Esophagus squamous epithelium (tissue), 4 donors: ENCODE measurements around the gene GJA1.
"Not testable (repeated sequence)": the region's sequence is repeated elsewhere in the genome, so short reads cannot be mapped to it uniquely, and the experiment has no call there.

ENCODE experiments used
- POLR2A ChIP-seq, 4 donors: fragments of 450-650 bp; IDR thresholded peaks; one replicate each; pipeline ENCODE4 v1.6.1; 2017; ENCODE audit warnings: antibody characterized with exemption in 4 of 4, mild to moderate bottlenecking in 4 of 4, moderate library complexity in 3 of 4
- TF ChIP-seq, protein P1 (sequence below), 6 experiments: fragments of 450-650 bp in 4 of 6; fragments of 200-600 bp in 2 of 6; sonication (generic) in 2 of 6; IDR thresholded peaks; one replicate each; pipeline ENCODE4 v1.5.1; 2016 to 2019; ENCODE audit warnings: antibody characterized with exemption in 6 of 6, mild to moderate bottlenecking in 4 of 6, moderate library complexity in 4 of 6

DNA sequence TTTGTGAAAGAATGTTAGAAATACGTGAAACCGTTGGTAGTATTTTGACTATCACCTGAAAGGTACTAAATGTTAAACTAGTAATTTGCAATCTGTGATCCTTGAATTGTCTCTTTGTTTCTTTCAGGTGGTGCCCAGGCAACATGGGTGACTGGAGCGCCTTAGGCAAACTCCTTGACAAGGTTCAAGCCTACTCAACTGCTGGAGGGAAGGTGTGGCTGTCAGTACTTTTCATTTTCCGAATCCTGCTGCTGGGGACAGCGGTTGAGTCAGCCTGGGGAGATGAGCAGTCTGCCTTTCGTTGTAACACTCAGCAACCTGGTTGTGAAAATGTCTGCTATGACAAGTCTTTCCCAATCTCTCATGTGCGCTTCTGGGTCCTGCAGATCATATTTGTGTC is 11.3 kb downstream of the GJA1 start:
- not testable (repeated sequence) for TF ChIP-seq POLR2A (IDR thresholded peaks at IDR 0.05)
- TF ChIP-seq, protein P1, sequence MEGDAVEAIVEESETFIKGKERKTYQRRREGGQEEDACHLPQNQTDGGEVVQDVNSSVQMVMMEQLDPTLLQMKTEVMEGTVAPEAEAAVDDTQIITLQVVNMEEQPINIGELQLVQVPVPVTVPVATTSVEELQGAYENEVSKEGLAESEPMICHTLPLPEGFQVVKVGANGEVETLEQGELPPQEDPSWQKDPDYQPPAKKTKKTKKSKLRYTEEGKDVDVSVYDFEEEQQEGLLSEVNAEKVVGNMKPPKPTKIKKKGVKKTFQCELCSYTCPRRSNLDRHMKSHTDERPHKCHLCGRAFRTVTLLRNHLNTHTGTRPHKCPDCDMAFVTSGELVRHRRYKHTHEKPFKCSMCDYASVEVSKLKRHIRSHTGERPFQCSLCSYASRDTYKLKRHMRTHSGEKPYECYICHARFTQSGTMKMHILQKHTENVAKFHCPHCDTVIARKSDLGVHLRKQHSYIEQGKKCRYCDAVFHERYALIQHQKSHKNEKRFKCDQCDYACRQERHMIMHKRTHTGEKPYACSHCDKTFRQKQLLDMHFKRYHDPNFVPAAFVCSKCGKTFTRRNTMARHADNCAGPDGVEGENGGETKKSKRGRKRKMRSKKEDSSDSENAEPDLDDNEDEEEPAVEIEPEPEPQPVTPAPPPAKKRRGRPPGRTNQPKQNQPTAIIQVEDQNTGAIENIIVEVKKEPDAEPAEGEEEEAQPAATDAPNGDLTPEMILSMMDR (IDR thresholded peaks at IDR 0.05): not testable (repeated sequence)
